Measurements from ENCODE around the gene SRRD.

SRRD gene

GRCh38 chr22:26448334-26448733, 35.3 kb upstream of the SRRD start:
- no peak for TF ChIP-seq CTCF (IDR thresholded peaks at IDR 0.05; ENCODE audit: borderline replicate concordance, insufficient read depth, low read depth, low read length)
- no peak overlapping the region for H3K4me3 ChIP-seq (ENCODE audit: low read depth, low read length)

GRCh38 chr22:26448941-26449340, 34.7 kb upstream of the SRRD start:
- TF ChIP-seq CTCF (IDR thresholded peaks at IDR 0.05; ENCODE audit: borderline replicate concordance, insufficient read depth, low read depth, low read length): no peak
- no peak overlapping the region for H3K4me3 ChIP-seq (ENCODE audit: low read depth, low read length)

GRCh38 chr22:26450453-26451185, 33.1 kb upstream of the SRRD start:
- no peak for TF ChIP-seq CTCF (IDR thresholded peaks at IDR 0.05; ENCODE audit: borderline replicate concordance, insufficient read depth, low read depth, low read length)
- no peak overlapping the region for H3K4me3 ChIP-seq (ENCODE audit: low read depth, low read length)

- no peak for TF ChIP-seq CTCF (IDR thresholded peaks at IDR 0.05; ENCODE audit: borderline replicate concordance, insufficient read depth, low read depth, low read length)
- H3K4me3 ChIP-seq (ENCODE audit: low read depth, low read length): no peak overlapping the region
These were observed 31.3 kb upstream of the SRRD start for GRCh38 chr22:26452236-26453016.

GRCh38 chr22:26453216-26453615, 30.5 kb upstream of the SRRD start:
- no peak overlapping the region for H3K4me3 ChIP-seq (ENCODE audit: low read depth, low read length)
- no peak for TF ChIP-seq CTCF (IDR thresholded peaks at IDR 0.05; ENCODE audit: borderline replicate concordance, insufficient read depth, low read depth, low read length)

- H3K4me3 ChIP-seq (ENCODE audit: low read depth, low read length): no peak overlapping the region
- no peak for TF ChIP-seq CTCF (IDR thresholded peaks at IDR 0.05; ENCODE audit: borderline replicate concordance, insufficient read depth, low read depth, low read length)
These were observed 29.7 kb upstream of the SRRD start for GRCh38 chr22:26453812-26454500.
